HG03558 (cell line): ENCODE results near the gene NRF1.
"Not testable (repeated sequence)": the region's sequence is repeated elsewhere in the genome, so short reads cannot be mapped to it uniquely, and the experiment has no call there.

ENCODE experiments used
- ATAC-seq: cut with Tn5 transposase; IDR thresholded peaks from one replicate; pipeline ENCODE4 v1.9.1; 2021; ENCODE audit warnings: moderate number of reproducible peaks; ENCODE audit not compliant: unreplicated experiment; ENCODE audit errors: extremely low read depth

NRF1 gene

DNA sequence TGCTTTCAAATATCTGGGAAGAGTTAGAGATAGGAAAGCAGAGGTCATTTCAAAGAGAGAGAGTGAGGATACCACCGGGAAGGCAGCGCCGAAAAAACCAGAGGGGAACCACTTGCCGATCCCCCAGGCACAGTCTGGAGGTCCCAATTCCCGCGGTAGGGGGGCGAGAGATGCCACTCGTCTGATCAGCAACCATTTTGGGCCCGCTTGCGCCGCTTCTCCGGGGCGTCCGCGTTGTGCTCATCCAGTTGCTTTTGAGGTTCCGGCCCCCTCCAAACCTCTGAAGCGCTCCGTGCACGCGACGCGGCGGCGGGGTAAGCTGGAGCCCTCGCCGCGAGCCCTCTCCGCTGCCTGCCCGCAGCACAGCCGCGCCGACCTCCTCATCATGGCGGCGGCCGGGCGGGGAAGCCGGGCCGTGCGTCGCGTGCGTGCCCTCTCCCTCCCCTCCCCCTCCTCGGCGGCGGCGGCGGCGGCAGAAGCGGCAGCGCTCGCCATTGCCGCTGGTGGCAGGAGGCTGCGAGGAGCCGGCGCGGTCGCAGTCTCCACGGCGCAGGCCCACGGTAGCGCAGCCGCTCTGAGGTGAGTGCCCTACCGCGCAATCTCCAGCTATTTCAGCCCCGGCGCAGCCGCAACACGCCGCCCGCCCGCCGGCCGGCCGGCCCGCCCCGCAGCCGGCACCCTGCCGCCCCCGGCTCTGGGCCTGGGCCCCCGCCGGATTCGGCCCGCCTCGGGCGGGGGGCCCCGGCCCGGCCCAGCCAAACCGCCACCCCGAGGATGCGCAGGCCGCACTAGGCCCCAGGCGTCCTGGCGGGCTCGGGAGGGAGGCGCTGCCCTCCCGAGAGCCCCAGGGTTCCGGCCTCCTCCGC is at the start of gene NRF1:
TSS of gene NRF1 (plus strand) at position 475 of the 866 bp plus-strand sequence. CDS start 45,632 bp downstream, outside the sequence.
- peak; percentile 44 for ATAC-seq

DNA sequence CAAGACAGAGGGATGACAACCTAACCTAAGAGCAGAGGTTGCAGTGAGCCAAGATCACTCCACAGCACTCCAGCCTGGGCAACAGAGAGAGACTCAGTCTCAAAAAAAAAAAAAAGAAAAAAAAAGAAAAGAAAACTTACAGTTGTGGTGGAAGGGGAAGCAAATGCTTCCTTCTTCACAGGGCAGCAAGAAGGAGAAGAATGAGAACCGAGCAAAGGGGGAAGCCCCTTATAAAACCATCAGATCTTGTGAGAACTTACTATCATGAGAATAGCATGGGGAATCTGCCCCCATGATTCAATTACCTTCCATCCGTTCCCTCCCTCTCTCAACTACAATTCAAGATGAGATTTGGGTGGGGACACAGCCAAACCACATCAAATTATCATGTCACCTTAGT is 45.2 kb upstream of the NRF1 start:
- ATAC-seq: not testable (repeated sequence)

DNA sequence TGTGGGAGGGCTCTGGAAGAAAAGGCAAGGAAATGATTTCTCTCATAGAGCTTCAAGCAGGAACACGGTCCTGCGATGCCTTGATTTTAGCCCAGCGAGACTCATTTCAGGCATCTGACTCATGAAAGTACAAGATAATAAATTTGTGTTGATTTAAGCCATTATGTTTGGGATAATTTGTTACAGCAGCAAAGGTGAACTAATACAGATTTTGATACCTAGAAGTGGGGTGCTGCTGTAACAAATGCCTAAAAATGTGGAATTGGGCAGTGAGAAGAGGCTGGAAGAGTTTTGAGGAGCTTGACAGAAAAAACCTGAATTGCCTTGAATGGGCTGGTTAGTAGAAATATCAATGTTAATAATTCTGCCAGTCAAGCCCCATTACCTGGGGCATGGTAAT is 44.1 kb upstream of the NRF1 start:
- ATAC-seq: no peak

DNA sequence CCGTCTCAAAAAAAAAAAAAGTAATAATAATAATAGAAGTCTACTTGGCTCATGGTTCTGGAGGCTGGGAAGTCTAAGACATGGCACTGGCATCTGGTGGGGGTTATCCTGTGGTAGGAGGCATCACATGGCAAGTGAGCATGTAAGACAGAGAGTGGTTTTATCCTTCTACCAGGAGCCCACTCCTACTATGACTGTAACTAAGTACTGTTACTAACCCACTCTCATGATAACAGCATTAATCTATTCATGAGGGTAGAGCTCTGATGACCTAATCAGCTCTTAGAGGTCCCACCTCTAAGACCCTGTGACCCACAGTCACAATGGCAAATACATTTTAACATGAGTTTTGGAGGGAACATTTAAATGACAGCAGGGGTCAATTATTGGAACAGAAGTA is 43.3 kb upstream of the NRF1 start:
- ATAC-seq: no peak

DNA sequence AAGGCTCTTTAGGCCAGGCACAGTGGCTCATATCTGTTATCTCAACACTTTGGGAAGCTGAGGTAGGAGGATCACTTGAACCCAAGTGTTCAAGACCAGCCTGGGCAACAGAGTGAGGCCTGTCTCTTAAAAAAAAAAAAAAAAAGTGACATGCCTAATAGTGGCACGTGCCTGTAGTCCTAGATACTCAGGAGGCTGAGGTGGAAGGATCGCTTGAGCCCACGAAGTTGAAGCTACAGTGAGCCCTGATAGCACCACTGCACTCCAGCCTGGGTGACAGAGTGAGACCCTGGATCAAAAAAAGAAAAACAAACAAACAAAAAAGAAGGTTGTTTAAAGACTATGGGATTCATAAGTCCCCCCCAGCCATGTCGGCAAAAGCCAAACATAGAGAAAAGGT is 42.2 kb upstream of the NRF1 start:
- no peak for ATAC-seq

DNA sequence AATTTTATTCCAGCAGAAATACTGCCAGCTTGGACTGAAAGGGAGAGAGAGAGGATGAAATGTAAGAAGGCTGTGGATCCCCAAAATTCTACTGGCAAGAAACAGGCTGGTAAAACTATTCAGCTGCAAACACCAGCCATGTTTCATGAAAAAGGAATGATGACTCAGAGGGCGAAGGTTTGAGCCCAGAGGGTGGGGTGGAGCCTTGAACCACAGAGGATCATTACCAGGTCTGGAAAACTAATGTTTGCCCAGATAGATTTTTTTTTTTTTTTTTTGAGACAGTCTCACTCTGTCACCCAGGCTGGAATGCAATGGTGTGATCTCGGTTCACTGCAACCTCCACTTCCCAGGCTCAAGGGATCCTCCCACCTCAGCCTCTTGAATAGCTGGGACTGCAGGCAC is 41.7 kb upstream of the NRF1 start:
- no peak for ATAC-seq

DNA sequence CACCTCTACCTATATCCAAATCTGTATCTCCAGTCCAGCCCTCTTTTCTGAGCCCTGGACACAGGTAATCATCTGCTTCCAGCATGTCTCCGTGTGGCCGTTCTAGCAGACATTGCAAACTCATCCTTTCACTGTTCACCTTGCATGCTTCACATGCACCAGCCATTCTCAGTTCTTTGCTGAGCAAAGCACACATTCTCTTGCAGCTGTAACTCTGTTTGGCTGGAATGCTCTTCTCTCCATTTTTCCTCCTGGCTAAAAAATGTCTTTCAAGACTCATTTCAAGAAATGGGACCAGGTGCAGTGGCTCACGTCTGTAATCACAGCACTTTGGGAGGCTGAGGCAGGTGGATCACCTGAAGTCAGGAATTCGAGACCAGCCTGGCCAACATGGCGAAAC is 40.3 kb upstream of the NRF1 start:
- ATAC-seq: no peak

DNA sequence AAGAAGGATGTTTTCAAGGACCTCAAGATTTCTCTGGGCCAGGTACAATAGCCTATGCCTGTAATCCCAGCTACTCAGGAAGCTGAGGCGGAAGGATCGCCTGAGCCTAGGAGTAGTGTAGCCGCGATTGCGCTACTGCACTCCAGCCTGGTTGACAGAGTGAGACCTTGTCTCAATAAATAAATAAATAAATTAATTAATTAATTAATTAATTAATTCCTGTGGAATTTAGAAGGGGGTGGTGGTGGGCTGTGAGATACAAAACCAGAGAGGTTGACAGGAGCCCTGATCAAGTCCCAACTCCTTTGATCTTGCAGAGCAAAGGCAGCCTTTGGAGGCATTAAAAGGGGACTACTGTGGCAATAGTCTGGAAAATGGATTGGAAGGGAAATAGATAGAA is 39.3 kb upstream of the NRF1 start:
- no peak for ATAC-seq

DNA sequence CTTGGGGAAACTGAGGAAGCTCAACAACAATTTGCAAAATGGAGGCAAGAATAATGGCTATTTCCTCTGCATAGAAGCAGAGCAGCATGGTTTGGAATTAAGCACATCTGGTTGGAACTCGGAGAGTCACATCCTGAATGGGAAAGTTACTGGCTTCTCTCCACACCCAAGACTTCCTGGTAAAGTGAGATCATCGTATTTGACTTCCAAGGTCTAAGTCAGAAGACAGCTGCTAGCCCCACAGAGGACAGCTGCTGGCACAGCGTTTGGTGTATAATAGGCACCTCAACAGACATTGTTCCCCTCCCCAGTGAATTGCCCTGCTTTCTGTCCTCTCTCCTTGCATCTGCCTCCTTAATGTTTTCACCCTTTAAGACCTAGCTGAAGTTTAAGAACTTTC is 37.0 kb upstream of the NRF1 start:
- no peak for ATAC-seq

DNA sequence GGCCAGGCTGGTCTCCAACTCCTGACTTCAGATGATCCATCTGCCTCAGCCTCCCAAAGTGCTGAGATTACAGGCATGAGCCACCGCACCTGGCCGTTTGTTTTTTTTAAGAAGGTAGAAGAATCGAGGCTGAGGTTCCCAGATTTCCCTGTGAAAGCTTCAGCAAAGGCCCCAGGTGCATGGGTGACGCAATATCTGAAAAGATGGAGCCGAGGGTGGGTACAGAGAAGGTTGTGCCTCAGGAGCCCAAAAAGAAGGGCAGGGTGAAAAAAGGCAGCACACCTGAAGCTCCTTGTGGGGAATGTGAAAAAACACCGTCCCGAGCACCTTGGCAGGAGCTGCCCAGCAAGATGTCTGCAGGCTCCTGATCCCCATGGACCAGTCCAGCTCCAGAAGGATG is 35.8 kb upstream of the NRF1 start:
- no peak for ATAC-seq

DNA sequence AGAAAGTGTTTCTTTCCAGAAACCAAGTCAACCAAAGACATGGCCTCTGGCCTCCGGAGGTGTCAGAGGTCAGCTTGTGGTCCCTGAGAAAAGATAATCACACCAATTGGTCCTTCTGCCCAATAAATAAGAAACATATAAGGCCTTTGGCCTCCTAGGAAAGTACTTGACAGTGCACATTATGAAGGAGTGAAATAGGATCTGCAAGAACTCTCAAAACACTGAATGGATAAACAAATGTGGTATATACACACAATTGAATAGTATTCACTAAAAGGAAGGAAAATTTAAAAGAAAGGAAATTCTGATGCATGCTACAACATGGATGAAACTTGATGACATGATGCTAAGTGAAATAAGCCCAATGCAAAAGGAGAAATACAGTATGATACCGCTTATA is 35.4 kb upstream of the NRF1 start:
- no peak for ATAC-seq

DNA sequence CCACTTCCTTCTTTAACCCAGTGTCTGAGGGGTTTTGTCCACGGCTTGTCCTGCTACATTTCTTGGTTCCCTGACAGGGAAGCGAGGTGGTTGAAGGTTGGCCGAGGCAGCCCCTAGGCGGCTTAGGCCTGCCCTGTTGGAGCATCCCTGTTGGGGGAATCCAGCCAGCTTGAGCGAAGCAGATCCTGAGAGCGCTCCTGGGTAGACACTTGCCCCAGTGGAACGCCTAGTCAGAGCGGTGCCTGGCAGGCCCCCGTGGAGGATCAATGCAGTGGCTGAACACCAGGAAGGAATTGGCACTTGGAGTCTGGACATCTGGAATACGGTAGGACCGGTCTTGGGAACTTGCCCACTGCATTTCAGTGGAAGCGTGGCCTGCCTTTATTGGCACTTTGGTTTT is 32.7 kb upstream of the NRF1 start:
- ATAC-seq: no peak

DNA sequence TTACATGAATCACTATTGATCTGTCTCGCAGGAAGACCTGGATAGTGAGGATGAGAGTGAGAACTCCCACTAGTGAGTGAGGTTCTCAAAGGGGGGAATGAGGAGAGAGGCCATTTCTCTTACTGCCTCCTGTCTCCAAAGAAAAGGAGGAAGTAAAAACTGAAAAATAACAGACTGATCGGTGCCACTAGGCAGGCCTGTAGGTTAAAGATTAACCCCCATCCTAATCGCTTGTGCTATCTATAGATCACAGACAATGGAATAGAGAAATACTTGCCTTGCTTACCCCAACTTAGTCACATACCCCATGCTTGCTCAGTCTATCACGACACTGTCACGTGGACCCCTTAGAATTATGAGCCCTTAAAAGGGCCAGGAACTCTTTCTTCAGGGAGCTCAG is 25.3 kb upstream of the NRF1 start:
- not testable (repeated sequence) for ATAC-seq

DNA sequence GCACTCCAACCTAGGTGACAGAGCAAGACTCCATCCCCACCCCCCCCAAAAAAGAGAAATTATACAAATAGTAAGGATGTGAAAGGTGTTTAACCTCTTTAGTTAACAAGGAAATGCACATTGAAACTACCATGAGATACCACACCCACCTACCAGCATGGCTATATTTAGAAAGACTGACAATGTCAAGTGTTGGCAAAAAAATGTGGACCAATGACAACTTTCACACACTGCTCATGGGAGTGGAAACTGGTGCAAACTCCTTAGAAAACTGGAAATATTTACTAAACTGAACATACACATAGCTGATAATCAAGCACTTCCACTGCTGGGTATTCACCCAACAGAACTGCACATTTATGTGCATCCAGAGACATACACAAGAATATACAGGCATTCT is 23.3 kb upstream of the NRF1 start:
- ATAC-seq: no peak

DNA sequence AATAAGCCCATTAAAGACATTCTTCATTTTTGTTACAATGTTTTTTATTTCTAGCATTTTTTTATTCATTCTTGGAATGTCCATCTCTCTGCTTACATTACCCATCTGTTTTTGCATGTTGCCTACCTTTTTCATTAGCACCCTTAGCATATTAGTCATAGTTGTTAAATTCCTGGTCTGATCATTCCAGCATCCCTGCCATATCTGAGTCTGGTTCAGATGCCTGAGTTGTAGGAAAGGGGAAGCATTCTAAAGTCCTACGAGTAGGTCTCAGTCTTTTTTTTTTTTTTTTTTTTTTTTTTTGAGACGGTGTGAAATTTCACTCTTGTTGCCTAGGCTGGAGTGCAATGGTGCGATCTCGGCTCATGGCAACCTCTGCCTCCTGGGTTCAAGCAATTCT is 19.7 kb upstream of the NRF1 start:
- no peak for ATAC-seq

DNA sequence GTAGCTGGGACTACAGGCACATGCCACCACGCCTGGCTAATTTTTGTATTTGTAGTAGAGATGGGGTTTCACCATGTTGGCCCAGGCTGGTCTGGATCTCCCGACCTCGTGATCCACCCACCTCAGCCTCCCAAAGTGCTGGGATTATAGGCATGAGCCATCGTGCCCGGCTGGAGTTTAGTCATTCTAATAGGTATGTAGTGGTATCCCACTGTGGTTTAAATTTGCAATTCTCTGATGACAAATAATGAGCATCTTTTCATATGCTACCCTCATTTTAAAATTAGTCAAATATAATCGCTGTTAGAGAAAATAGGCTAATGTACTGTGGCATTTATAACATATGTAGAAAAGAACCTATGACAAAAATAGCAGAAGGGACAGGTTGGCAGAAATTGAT is 15.1 kb upstream of the NRF1 start:
- not testable (repeated sequence) for ATAC-seq

DNA sequence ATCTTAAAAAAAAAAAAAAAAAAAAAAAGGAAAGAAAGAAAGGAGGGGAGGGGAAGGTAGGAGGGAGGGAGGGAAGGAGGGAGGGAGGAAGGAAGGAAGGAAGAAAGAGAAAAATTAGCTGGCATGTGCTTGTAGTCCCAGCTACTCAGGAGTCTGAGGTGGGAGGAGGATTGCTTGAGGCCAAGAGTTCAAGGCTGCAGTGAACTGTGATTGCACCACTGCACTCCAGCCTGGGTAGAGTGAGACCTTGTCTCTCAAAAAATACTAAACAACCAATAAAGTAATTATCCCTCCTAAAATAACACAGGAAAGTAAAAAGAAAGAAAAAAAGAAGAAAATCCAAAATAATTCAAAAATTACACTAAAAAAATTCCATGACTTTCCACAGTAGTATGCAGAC is 13.8 kb upstream of the NRF1 start:
- ATAC-seq: no peak

DNA sequence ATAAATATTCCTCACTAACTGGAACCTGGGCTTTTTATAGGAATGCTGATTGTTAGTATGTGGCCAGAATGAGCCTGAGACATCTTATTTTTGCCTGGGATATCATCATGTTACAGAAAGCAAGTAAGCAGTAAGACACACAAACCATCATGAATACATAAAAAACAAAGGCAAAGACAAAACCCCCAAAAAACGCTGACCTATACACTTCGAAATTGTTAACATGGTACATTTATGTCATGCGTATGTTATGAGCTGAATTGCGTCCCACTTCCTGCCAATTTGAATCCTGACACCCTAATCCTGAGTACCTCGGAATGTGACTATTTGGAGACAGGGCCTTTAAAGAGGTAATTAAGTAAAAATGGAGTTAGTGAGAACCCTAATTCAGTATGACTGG is 12.3 kb upstream of the NRF1 start:
- no peak for ATAC-seq

DNA sequence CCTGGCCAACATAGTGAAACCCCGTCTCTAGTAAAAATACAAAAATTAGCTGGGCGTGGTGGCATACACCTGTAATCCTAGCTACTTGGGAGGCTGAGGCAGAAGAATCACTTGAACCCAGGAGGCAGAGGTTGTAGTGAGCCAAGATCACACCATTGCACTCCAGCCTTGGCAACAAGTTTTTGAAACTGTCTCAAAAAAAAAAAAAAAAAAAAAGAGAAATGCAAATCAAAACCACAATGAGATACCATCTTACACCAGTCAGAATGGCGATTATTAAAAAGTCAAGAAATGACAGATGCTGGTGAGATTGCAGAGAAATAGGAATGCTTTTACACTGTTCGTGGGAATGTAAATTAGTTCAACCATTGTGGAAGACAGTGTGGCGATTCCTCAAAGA is 7.9 kb upstream of the NRF1 start:
- ATAC-seq: not testable (repeated sequence)

DNA sequence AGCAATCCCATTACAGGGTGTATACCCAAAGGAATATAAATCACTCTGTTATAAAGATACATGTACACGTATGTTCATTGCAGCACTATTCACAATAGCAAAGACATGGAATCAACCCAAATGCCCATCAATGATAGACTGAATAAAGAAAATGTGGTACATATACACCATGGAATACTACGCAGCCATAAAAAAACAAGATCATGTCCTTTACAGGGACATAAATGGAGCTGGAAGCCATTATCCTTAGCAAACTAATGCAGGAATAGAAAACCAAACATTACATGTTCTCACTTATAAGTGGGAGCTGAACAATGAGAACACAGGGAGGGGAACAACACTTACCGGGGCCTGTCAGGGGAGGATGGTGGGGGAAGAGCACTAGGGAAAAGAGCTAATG is 7.5 kb upstream of the NRF1 start:
- not testable (repeated sequence) for ATAC-seq

DNA sequence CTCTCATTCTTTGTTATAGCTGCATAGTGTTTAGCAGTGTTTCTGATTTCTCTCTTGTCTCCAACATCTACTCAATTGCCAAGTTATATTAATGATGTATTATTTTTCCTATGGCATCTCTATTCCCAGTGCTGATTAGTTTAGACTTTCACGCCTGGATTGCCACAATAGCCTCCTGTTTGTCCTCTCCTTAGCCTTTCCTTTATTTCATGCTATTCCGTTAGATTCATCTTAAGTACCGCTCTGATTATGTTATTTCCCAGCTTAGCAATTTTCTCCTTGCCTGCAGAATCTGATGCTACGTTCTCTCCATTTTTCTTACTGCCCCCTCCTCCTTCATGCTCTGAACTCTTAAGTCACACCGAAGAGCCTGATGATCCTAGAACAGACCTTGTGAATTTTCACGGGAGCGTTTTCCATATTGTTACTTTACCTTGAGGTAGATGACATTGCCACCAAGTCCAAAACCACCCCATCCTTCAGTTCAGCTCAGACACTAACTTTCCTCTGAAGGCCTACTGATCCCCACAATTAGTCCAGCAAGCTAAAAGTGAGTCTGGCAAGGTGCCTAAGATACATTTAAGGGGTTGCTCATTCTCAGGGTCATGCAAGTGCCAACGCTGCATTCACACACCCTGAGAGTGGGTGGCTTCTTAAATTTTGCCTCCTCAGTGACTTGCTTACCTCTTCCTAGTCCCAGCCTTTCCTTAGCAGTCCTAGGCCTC is 6.6 kb upstream of the NRF1 start:
- no peak for ATAC-seq
